GM13977 (cell line): ENCODE data around the gene DIPK1B.

Experiments
- DNase-seq: peaks from one replicate; pipeline ENCODE4 v3.0.0; 2012; ENCODE audit warnings: low spot score
- in situ Hi-C: fragments of 300-500 bp; cut with MboI; formaldehyde crosslinking; loops from one replicate; pipeline ENCODE4 v1.12.0; 2022; ENCODE audit warnings: low sequenced_read_pairs, low pct_unique_long_range_greater_than_20kb, mixed read lengths, inconsistent platforms; ENCODE audit not compliant: unreplicated experiment
- TF ChIP-seq, protein P1 (sequence below): IDR thresholded peaks from 2 replicates; pipeline ENCODE4 v1.5.1; 2012; ENCODE audit warnings: mild to moderate bottlenecking, control low read depth; ENCODE audit not compliant: insufficient read depth; ENCODE audit errors: extremely low read depth, missing control alignments

The DIPK1B gene

DNA sequence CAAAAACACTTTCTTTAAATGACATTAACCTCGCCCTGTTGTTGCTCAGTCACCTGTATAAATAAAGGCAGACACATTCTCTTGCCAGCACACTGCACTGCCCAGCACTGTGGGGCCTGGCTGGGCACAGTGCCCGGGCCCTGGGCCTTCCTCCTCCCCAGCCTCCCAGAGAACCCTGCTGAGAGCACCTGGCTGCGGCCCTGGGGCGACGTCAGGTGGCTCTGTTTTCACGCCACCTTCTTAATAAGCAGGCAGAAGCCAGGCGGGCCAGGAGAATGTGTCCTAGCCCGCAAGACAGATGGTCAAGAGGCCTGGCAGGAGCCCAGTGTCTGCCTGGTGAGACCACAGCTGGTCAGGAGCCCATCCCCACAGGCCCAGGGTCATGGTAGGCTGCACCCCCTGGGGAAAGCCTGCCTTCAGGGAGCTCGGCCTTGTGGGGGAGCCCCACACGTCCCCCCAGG, 16.9 kb upstream of the DIPK1B start:
- in situ Hi-C loops, result no loop called here
- no peak for DNase-seq
- TF ChIP-seq, protein P1, sequence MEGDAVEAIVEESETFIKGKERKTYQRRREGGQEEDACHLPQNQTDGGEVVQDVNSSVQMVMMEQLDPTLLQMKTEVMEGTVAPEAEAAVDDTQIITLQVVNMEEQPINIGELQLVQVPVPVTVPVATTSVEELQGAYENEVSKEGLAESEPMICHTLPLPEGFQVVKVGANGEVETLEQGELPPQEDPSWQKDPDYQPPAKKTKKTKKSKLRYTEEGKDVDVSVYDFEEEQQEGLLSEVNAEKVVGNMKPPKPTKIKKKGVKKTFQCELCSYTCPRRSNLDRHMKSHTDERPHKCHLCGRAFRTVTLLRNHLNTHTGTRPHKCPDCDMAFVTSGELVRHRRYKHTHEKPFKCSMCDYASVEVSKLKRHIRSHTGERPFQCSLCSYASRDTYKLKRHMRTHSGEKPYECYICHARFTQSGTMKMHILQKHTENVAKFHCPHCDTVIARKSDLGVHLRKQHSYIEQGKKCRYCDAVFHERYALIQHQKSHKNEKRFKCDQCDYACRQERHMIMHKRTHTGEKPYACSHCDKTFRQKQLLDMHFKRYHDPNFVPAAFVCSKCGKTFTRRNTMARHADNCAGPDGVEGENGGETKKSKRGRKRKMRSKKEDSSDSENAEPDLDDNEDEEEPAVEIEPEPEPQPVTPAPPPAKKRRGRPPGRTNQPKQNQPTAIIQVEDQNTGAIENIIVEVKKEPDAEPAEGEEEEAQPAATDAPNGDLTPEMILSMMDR, result no peak

DNA sequence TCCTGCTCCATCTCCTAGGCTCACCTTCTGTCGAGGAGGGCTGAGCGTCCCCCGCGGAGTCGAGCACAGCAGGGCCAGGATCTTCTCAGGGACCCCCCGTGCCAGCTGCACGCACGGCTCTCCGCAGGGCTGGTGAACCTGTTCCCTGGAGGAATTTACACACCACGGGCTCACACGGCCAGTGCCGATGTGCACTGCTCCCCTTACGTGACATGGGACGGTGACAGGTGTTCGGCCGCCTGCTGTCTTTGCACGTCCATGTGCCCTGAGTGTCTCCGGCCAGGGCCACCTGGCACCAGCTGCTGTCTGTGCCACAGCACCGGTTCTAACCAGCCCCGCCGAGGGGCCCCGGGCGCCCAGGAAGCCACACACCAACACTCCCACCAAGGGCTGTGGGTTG, 16.4 kb upstream of the DIPK1B start:
- in situ Hi-C loops, result no loop called here
- TF ChIP-seq, protein P1, result no peak
- DNase-seq, result no peak

DNA sequence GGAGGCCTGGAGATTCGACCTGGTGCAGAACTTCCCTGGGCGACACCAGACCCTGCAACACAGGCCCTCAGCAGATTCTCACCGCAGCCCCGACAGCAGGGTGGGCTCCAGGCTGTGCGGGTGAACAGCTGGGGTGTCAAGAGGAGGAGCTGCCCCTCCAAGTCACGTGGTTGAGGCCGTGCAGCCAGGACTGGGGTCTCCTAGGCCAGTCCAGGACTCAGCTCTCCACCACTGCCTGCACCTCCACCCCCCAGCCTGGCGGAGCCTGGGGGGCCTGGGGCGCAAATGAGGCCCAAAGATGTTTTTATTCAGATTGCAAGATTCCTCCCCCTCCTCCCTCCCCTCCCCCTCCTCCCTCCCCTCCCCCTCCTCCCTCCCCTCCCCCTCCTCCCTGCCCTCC, 15.9 kb upstream of the DIPK1B start:
- TF ChIP-seq, protein P1, result no peak
- DNase-seq, result no peak
- in situ Hi-C loops, result no loop called here

DNA sequence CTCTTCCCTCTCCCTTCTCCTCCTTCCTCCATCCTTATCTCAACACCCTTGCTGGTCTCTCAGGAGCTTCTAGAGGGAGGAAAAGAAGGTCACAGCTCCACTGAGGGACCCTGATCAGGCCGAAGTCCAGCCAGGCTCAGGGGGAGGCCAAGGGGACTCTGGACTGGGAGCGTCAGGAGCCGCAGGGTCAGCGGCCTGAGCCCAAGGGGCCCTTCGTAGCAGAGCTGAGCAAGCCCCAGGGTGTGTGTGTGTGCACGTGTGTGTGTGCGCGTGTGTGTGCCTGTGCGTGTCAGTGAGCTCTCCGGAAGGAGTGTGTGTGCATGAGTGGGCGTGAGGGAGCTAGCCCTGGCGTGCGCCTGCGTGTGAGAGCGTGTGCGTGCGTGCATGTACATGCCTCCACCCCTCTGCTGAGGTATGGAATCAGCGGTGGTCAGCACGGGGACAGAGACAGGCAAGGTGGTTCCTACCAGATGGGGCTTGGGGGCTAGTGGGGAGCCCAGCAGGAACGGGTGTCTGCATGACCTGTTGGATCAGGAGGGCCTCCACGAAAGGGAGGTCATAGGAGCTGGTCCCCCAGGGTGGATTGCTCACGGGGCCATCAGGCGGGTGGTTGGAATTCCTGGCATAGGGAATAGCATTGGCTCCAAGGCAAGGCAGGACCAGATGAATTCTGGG, 15.1 kb upstream of the DIPK1B start:
- TF ChIP-seq, protein P1, result no peak
- DNase-seq, result no peak
- in situ Hi-C loops, result no loop called here

DNA sequence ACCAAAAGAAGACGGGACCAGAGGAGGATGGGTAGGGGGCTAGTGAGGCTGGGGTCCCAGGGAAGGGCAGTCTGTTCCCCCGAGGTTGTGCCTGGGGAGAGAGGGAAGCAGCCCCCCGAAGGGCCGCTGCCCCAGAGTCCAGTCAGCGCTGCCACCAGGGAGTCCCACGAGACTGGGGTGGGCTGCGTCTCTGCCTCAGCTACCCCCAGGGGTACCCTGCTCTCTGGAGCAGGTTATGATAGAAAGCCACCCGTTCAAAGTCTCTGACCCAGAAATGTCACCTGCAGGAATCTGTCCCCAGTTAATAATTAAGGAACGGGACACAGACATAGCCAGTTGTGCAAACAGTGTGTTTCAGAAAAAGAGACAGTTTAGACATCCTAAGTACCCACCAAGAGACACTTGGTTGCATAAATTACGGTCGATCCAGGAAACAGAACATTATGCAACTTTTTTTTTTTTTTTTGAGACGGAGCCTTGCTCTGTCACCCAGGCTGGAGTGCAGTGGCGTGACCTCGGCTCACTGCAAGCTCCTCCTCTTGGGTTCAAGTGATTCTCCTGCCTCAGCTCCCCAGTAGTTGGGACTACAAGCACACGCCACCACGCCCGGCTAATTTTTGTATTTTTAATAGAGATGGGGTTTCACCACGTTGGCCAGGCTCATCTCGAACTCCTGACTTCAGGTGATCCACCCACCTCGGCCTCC, 14.4 kb upstream of the DIPK1B start:
- no peak for DNase-seq
- TF ChIP-seq, protein P1, result no peak
- in situ Hi-C loops, result no loop called here

DNA sequence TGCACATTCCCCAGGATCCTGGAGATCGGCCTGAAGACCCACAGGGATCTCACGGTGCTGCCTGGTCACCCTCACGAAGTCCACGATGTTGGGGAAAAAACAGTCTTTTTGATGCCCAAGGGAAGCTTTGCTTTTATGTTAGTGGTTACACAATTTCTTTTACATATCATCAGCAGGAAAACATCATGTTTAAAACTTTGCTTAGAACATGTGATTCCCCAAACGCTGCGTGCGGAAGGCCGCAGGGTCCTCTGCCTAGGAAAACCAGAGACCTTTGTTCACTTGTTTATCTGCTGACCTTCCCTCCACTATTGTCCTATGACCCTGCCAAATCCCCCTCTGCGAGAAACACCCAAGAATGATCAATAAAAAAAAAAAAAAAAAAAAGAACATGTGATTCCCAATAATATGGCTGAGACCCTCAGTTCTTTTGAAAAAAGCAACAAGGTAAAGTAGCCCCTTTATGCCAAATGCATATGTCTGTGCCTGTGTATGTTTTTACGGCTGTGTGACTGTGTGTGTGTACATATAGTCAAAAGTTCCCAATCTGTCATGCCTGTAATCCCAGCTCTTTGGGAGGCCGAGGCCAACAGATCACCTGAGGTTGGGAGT, 13.6 kb upstream of the DIPK1B start:
- DNase-seq, result no peak
- in situ Hi-C loops, result no loop called here
- TF ChIP-seq, protein P1, result no peak
